Prostate gland (tissue), 2 donors: Measurements from ENCODE around the gene GLRX. TPM values are rescaled to one million over a fixed set of nuclear protein-coding genes. Genes with fewer than 3 reads are reported as not detected.

ENCODE experiments used
- DNase-seq: peaks from one replicate; pipeline ENCODE4 v3.0.0-alpha.2; 2019; ENCODE audit warnings: low spot score
- H3K27ac ChIP-seq, 2 donors: fragments of 200-600 bp; sonication (generic); 2 replicates each; pipeline ENCODE4 v1.5.1; 2017 to 2019
- H3K27me3 ChIP-seq: fragments of 200-600 bp; sonication (generic); replicated peaks from 2 replicates; pipeline ENCODE4 v1.5.1; 2019; ENCODE audit not compliant: insufficient read depth
- H3K36me3 ChIP-seq, 2 donors: fragments of 200-600 bp; sonication (generic); 1 replicate in 1 of 2; 2 replicates in 1 of 2; pipeline versions ENCODE4 v1.5.1 to v1.8.1; 2017 to 2019
- H3K4me1 ChIP-seq: fragments of 200-600 bp; sonication (generic); replicated peaks from 2 replicates; pipeline ENCODE4 v1.5.1; 2019
- H3K4me3 ChIP-seq, 2 donors: fragments of 200-600 bp; sonication (generic); 2 replicates each; pipeline ENCODE4 v1.5.1; 2017 to 2019
- H3K9me3 ChIP-seq: fragments of 200-600 bp; sonication (generic); 2 replicates; pipeline ENCODE4 v1.5.1; 2017
- CTCF ChIP-seq, 4 experiments: fragments of 200-600 bp in 2 of 4; fragments of 450-650 bp in 2 of 4; sonication (generic) in 2 of 4; IDR thresholded peaks; 1 replicate in 3 of 4; 2 replicates in 1 of 4; pipeline ENCODE4 v1.5.1; 2016 to 2019; ENCODE audit warnings: antibody characterized with exemption in 4 of 4, mild to moderate bottlenecking in 2 of 4, moderate library complexity in 2 of 4
- POLR2A ChIP-seq: fragments of 450-650 bp; IDR thresholded peaks from one replicate; pipeline ENCODE4 v1.6.1; 2016; ENCODE audit warnings: antibody characterized with exemption, mild to moderate bottlenecking
- POLR2AphosphoS5 ChIP-seq: sonication (generic); formaldehyde crosslinking; IDR thresholded peaks from one replicate; pipeline ENCODE4 v1.6.1; 2017; ENCODE audit warnings: antibody characterized with exemption
- WGBS: methylation state at CpG from one replicate; pipeline ENCODE4 v1.1.5; 2018; 5-methylcytosine and 5-hydroxymethylcytosine counted together
- intact Hi-C: fragments of 100-400 bp; cut with DNase I; formaldehyde crosslinking; loops from one replicate; pipeline ENCODE4 v1.14.2; 2022
- total RNA-seq, 2 donors: library from RNA; depleted of rRNA; stranded (reverse); fragments of >200 nt; gene quantifications; one replicate each; pipeline ENCODE4 v1.1.0, GENCODE V29; 2016

Gene GLRX
- total RNA-seq, 2 donors from 2014 or later: 16.6 to 34.8 TPM

- DNase-seq: peak; percentile 72
- Histone ChIP-seq H3K27ac (peak overlapping the region; percentile 62 to 73), H3K4me1 (peaks cover 4% of the 10 kb centered on the region), H3K27me3 (no peaks in the 10 kb centered on the region), H3K4me3 (no peak overlapping the region), H3K9me3 (no peaks in the 10 kb centered on the region), H3K36me3 (no peaks in the 10 kb centered on the region)
- intact Hi-C loops: no loop called here
- 23% methylated on average over 8 of the region's 8 CpGs for WGBS
- TF ChIP-seq CTCF (IDR thresholded peaks at IDR 0.05): no peak
- TF ChIP-seq POLR2AphosphoS5: peak; percentile 74
- no peak for TF ChIP-seq POLR2A
Measured at GRCh38 chr5:95770830-95771708, 51.5 kb downstream of the GLRX start.

- WGBS: 81% methylated on average over 9 of the region's 9 CpGs
- Histone ChIP-seq H3K27ac (no peak overlapping the region), H3K36me3 (no peaks in the 10 kb centered on the region), H3K9me3 (no peaks in the 10 kb centered on the region), H3K27me3 (no peaks in the 10 kb centered on the region), H3K4me3 (no peak overlapping the region), H3K4me1 (peaks cover 4% of the 10 kb centered on the region)
- intact Hi-C loops: no loop called here
- TF ChIP-seq POLR2AphosphoS5: no peak
- TF ChIP-seq POLR2A: no peak
- no peak for TF ChIP-seq CTCF (IDR thresholded peaks at IDR 0.05)
- no peak for DNase-seq
Measured at GRCh38 chr5:95768731-95769130, 53.8 kb downstream of the GLRX start.

GRCh38 chr5:95763941-95764340 is 58.6 kb downstream of the GLRX start:
- H3K36me3 ChIP-seq: no peaks in the 10 kb centered on the region
- no peak overlapping the region for H3K27ac ChIP-seq
- no peaks in the 10 kb centered on the region for H3K9me3 ChIP-seq
- WGBS: 87% methylated on average over 6 of the region's 6 CpGs
- TF ChIP-seq CTCF (IDR thresholded peaks at IDR 0.05): no peak
- no peak for TF ChIP-seq POLR2AphosphoS5
- TF ChIP-seq POLR2A: no peak
- H3K4me1 ChIP-seq: peaks cover 12% of the 10 kb centered on the region
- no peak overlapping the region for H3K4me3 ChIP-seq
- intact Hi-C loops: no loop called here
- no peaks in the 10 kb centered on the region for H3K27me3 ChIP-seq
- no peak for DNase-seq

Other genes with a start within 250 kb of the GLRX start
- 1 to 10 TPM in 1 of 2 donors, under 1 TPM in 1; 0.51 to 3.0 TPM for gene GPR150, start 202.6 kb downstream of the GLRX start, total RNA-seq
- 10 to 100 TPM in 1 of 2 donors, 1 to 10 TPM in 1; 4.0 to 14.8 TPM for gene RFESD, start 175.9 kb downstream of the GLRX start, total RNA-seq
- gene SPATA9, start 139.7 kb downstream of the GLRX start, total RNA-seq: 1 to 10 TPM in 1 of 2 donors, not detected in 1; 2.3 TPM
- gene RHOBTB3, start 91.4 kb downstream of the GLRX start, total RNA-seq: 100 to 1,000 TPM in 1 of 2 donors, 10 to 100 TPM in 1; 87.3 to 134 TPM
- 100 to 1,000 TPM in 1 of 2 donors, 10 to 100 TPM in 1; 80.0 to 104 TPM for gene ELL2, start 139.1 kb upstream of the GLRX start, total RNA-seq